Right hindlimb (tissue), 1 donor: ENCODE data around the gene PIK3R5.
"Not testable (repeated sequence)": the region's sequence is repeated elsewhere in the genome, so short reads cannot be mapped to it uniquely, and the experiment has no call there.

Experiments
- DNase-seq: peaks from one replicate; pipeline ENCODE4 v3.0.0-alpha.2; 2018

PIK3R5 gene

GRCh38 chr17:8985054-8985701 is 19.7 kb upstream of the PIK3R5 start:
- DNase-seq = no peak

- not testable (repeated sequence) for DNase-seq
Measured at GRCh38 chr17:8984225-8984624, 18.7 kb upstream of the PIK3R5 start.

- no peak for DNase-seq
Measured at GRCh38 chr17:8981443-8981842, 15.9 kb upstream of the PIK3R5 start.

- DNase-seq = no peak
Measured at GRCh38 chr17:8979715-8980114, 14.2 kb upstream of the PIK3R5 start.

- no peak for DNase-seq
Measured at GRCh38 chr17:8976638-8977037, 11.1 kb upstream of the PIK3R5 start.

GRCh38 chr17:8975091-8975725 is 9.7 kb upstream of the PIK3R5 start:
- no peak for DNase-seq

GRCh38 chr17:8969901-8970300 is 4.4 kb upstream of the PIK3R5 start:
- no peak for DNase-seq

GRCh38 chr17:8968503-8968902 is 3.0 kb upstream of the PIK3R5 start:
- DNase-seq = no peak

GRCh38 chr17:8967861-8968260 is 2.4 kb upstream of the PIK3R5 start:
- no peak for DNase-seq

GRCh38 chr17:8966926-8967325 is 1.4 kb upstream of the PIK3R5 start:
- DNase-seq = no peak

GRCh38 chr17:8964801-8965393 is 610 bp downstream of the PIK3R5 start:
- DNase-seq = no peak

GRCh38 chr17:8963647-8964258 is 1.8 kb downstream of the PIK3R5 start:
- DNase-seq = no peak

- DNase-seq = no peak
Measured at GRCh38 chr17:8963014-8963413, 2.5 kb downstream of the PIK3R5 start.

- DNase-seq = no peak
Measured at GRCh38 chr17:8961829-8962228, 3.7 kb downstream of the PIK3R5 start.

GRCh38 chr17:8960325-8961140 is 5.0 kb downstream of the PIK3R5 start:
- no peak for DNase-seq

GRCh38 chr17:8959312-8959918 is 6.1 kb downstream of the PIK3R5 start:
- no peak for DNase-seq

GRCh38 chr17:8957721-8958120 is 7.8 kb downstream of the PIK3R5 start:
- no peak for DNase-seq

GRCh38 chr17:8956465-8956902 is 9.0 kb downstream of the PIK3R5 start:
- DNase-seq = no peak

- no peak for DNase-seq
Measured at GRCh38 chr17:8955021-8955959, 10.2 kb downstream of the PIK3R5 start.

GRCh38 chr17:8954339-8954738 is 11.2 kb downstream of the PIK3R5 start:
- DNase-seq = peak; percentile 32

- DNase-seq = no peak
Measured at GRCh38 chr17:8953156-8953885, 12.2 kb downstream of the PIK3R5 start.
